SKM-1 treated with dmso at 0.1 percent for 144 hours (cell line): ENCODE results near the gene PCDHGA1.

ENCODE experiments used
- DNase-seq: peaks from one replicate; lab custom pipeline; 2025; ENCODE audit not compliant: unreplicated experiment; lab: John Stamatoyannopoulos, UW

The PCDHGA1 gene

DNA sequence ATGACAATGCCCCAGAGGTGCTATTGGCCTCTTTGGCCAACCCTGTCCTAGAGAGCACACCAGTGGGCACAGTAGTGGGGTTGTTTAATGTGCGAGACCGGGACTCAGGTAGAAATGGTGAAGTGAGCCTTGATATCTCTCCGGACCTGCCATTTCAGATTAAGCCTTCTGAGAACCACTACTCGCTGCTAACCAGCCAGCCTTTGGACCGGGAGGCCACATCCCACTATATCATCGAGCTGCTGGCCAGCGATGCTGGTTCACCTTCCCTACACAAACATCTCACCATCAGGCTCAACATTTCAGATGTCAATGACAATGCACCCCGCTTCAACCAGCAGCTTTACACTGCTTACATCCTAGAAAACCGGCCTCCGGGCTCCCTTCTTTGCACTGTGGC, 160.0 kb downstream of the PCDHGA1 start:
- DNase-seq = no peak

- no peak for DNase-seq
Observed at GRCh38 chr5:141490771-141491170, 160.5 kb downstream of the PCDHGA1 start.

DNA sequence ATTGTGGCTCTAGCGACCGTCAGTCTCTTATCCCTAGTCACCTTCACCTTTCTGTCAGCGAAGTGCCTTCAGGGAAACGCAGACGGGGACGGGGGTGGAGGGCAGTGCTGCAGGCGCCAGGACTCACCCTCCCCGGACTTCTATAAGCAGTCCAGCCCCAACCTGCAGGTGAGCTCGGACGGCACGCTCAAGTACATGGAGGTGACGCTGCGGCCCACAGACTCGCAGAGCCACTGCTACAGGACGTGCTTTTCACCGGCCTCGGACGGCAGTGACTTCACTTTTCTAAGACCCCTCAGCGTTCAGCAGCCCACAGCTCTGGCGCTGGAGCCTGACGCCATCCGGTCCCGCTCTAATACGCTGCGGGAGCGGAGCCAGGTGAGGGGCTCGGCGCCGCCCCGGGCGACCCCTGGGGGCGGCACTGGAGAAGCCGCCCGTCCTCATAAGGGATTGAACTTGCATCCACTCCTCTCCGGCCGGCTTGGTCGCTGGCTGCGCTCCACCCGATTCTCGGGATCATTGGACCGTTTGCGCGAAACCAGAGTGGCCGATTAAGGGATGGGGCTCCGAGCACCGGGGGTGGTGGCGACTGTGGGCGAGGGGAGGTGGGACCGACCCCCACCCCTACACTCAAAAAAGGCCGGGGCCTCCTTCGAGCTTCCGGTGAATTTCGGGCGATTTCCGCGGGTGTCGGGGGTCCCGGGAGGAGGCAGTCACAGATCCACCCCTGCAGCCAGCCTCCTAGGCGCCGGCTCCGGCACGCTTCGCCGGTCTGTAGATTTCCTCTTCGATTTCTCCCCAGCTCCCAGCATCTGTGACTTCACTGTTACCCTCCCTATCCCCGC, 161.2 kb downstream of the PCDHGA1 start:
- DNase-seq = no peak

DNA sequence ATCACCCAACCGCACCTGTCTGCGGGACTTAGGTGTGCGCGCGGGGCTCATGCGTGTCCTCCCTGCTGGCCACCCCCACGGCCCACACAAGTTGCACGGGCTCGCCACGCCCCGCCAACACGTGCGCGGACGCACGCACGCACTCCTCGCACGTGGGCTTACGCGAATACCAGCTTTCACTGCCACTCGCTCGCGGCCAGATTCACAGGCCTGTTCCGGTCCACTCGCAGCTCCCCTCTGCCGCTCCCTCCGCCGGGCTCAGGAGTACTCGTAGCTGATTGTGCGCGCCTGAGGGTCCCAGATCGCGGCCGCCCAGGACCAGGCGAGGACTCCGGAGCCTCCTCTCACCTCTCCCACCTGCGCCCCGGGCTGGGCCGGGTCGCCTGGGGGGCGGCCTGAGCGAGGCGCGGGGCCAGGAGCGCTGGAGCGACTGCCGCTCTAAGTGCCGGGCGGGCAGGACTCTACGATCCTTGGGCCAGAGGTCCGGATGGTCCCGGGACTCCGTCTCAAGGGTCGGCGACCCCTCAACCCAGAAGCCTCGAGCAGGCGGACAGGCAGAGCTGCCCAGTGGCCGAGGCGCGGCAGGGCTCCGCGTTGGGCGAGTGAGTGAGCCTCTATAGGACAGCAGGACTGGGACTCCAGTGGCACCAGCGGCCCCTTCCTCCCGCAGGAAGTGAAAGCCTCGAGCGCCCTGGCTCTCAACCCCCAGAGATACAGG, 162.0 kb downstream of the PCDHGA1 start:
- no peak for DNase-seq

DNA sequence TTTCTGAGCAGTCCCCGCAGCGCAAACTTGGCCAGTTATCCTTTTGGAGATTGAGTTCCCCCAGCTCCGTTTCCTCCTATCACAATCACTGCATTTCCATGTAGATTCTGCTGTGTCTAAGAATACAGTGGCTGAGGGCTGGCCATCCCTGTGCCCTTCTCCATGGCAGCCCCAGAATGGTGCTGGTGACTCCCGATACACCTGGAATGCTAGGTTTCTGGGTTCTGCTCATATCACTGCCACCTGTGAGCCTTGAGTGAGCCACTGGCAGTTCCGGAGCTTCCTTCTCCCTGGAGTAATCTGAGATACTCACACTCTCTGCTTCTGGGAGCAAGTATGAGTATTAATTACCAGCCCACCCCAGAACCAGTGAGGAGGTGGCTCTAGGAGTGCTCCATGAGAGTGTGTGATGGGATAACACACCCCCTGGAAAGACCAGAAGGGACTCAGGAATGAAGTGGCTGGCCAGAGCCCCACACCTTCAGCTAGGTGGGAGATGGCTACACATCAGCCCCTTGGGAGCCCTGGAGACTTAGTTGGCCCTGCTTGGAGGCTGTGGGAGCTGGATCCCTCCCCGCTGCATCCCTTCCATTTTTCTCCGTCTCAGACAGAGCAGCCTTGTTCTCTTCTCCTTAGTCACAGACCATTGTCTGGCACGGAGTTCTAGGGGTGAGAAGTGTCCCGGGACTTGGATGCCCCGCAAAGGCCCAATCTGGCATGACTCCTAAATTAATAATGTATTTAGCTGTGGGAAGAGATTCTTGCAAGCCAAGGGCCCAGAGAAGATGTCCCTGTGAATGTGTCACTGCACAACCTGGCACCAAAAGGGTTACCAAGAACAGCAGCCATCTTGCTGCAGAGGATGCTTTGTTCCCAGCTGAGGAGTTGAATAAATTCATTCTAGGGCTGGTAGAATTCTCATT, 163.4 kb downstream of the PCDHGA1 start:
- DNase-seq = no peak

DNA sequence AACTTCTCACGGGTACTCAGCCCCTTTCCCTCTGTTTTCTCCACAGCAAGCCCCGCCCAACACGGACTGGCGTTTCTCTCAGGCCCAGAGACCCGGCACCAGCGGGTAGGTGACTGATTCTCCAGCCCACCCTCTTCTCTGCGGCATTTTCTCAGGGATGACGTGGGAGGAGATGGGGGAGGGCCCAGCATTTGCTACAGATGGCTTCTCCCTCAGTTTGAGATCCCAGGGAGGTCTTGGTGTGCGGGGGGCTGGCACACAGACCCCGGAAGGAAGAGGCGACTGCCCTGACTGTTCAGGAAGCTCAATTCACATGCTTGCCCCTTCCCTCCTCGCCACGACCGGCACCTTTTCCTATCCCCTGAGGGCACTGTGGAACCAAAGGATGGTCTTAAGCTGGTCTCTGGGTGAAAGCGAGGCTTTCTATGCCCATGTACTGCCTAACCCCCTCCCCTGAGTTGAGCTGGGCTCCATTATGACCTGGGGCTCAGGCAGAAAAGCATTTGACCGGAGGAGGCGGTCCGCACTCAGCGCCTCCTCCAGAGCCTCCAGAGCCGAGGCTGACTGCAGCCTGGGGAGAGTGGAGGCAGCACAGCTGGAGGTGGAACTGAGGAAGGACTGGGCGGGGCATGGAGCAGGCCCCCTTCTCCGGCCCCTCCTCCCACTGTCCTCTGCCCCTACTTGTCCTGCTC, 164.6 kb downstream of the PCDHGA1 start:
- DNase-seq = no peak

- no peak for DNase-seq
Observed at GRCh38 chr5:141495453-141495811, 165.1 kb downstream of the PCDHGA1 start.

- DNase-seq = no peak
Observed at GRCh38 chr5:141496038-141496437, 165.7 kb downstream of the PCDHGA1 start.

- no peak for DNase-seq
Observed at GRCh38 chr5:141501761-141502160, 171.4 kb downstream of the PCDHGA1 start.

DNA sequence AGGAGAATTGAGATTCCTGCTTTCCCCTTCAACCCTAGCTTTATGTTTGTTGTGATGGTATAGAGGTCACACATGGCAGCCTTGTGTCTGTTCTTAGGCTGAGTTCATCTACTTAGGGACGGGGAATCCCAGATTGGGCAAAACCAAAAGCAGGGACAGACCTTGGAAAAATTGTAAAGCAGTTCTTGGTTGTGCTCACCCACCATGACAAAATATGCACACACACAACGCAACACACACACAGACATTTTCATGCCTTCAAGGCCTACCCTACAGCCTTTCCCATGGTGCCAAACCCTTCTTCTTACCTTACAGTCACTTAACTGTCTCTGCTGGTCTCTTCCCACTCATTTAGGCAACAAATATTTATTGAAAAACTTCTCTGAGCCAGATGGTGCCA, 173.4 kb downstream of the PCDHGA1 start:
- DNase-seq = no peak

DNA sequence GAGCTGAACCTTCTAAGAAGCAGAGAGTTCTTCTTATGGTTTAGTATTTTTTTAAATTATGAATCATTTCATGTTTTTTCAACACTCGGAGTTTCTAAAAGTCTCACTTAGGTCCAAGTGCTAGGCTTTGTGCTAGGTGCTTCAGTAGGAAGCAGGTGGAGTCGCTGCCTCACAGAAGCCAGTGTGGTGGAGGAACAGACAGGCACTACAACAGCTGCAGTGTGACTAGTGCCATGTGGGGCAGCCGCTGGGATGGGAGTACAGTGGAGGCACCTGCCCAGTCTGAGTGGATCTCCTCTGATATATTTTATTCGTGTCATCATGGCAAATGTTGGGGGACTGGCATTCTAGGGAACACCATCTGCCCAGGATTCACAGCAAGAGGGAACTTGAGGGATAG, 173.9 kb downstream of the PCDHGA1 start:
- DNase-seq = no peak

DNA sequence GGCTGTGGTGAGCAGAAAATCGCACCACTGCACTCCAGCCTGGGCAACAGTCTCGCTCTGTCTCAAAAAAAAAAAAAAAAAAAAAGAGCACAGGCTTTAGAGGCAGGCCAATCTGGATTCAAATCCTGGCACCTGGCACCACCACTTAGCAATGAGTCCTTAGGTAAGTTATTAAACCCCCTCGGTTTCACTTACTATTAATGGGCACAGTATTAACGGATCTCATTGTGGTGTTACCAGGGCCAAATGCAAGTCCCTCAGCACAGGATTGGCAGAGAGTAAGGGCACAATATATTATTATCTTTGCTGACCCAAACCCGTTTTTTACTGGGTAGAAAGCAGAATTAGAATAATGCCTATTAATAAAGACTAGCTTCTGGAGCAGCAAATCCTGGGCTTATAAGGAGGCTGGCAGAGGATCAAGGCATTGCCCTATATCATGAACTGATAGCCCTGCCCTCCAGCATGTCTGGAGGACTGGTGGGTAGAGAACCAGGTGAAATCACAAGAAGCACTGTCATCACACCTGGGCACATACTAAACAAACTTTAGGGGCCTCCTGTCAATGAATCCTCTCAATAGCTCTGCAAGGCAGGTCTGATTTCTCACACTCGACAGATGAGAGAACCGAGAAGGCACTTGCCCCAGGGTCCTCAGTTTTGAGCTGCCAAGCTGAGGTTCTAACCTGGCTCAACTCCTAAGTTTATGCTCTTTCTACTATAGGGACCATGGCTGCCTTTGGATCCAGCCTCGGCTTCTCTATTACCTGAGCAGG, 176.3 kb downstream of the PCDHGA1 start:
- DNase-seq = no peak

- peak; percentile 18 for DNase-seq
Observed at GRCh38 chr5:141507387-141508091, 177.2 kb downstream of the PCDHGA1 start.

DNA sequence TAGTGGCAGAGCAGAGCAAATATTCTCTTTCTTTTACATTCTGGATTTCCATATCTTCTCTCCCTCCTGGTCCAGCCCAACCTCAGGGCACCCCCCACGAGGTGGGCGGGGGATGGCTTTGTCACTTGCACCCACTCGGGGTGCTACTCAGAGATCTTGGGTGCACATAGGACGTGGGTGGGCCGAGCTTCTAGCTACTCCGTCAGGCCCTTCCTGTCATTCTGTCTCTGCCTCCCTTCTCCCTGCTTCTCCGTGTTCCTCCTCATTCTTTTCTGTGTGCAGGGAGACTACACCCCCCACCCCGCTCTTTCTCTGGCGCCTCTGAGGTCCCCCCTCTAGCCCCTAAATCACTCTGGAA, 178.1 kb downstream of the PCDHGA1 start:
- no peak for DNase-seq

GRCh38 chr5:141508798-141509611, 178.7 kb downstream of the PCDHGA1 start:
- peak; percentile 38 for DNase-seq

GRCh38 chr5:141510160-141510559, 179.8 kb downstream of the PCDHGA1 start:
- DNase-seq = no peak

DNA sequence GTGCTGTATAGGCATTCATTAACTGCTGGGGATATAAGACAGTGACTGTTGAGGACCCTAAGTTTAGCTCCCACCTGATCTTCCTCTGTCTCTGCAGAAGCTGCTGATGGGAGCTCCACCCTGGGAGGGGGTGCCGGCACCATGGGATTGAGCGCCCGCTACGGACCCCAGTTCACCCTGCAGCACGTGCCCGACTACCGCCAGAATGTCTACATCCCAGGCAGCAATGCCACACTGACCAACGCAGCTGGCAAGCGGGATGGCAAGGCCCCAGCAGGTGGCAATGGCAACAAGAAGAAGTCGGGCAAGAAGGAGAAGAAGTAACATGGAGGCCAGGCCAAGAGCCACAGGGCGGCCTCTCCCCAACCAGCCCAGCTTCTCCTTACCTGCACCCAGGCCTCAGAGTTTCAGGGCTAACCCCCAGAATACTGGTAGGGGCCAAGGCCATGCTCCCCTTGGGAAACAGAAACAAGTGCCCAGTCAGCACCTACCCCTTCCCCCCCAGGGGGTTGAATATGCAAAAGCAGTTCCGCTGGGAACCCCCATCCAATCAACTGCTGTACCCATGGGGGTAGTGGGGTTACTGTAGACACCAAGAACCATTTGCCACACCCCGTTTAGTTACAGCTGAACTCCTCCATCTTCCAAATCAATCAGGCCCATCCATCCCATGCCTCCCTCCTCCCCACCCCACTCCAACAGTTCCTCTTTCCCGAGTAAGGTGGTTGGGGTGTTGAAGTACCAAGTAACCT, 180.7 kb downstream of the PCDHGA1 start:
- DNase-seq = no peak

GRCh38 chr5:141511771-141512325, 181.5 kb downstream of the PCDHGA1 start:
- no peak for DNase-seq
